GF-D8 (cell line): ENCODE measurements around the gene KHK.
A peak's percentile ranks its signal among the peaks of the same experiment; 100 is the strongest.

Experiments
- DNase-seq: peaks from one replicate; lab custom pipeline; 2025; lab: John Stamatoyannopoulos, UW

Gene KHK

GRCh38 chr2:27081984-27082772 is 4.4 kb upstream of the KHK start:
- DNase-seq, result no peak

GRCh38 chr2:27082773-27083409 is 3.7 kb upstream of the KHK start:
- no peak for DNase-seq

- DNase-seq, result no peak
Measured at GRCh38 chr2:27083410-27084296, 2.9 kb upstream of the KHK start.

GRCh38 chr2:27084297-27085061 is 2.1 kb upstream of the KHK start:
- DNase-seq, result no peak

GRCh38 chr2:27085062-27085672 is 1.4 kb upstream of the KHK start:
- no peak for DNase-seq

GRCh38 chr2:27085673-27086089 is 891 bp upstream of the KHK start:
- DNase-seq, result no peak

GRCh38 chr2:27086090-27086723 is 365 bp upstream of the KHK start:
- peak; percentile 70 for DNase-seq

GRCh38 chr2:27087823-27088410 is 1.3 kb downstream of the KHK start:
- no peak for DNase-seq

GRCh38 chr2:27088634-27089033 is 2.1 kb downstream of the KHK start:
- no peak for DNase-seq

GRCh38 chr2:27089111-27089954 is 2.8 kb downstream of the KHK start:
- DNase-seq, result no peak

GRCh38 chr2:27091746-27092695 is 5.4 kb downstream of the KHK start:
- no peak for DNase-seq

GRCh38 chr2:27092696-27093429 is 6.3 kb downstream of the KHK start:
- no peak for DNase-seq

GRCh38 chr2:27093430-27094352 is 7.1 kb downstream of the KHK start:
- no peak for DNase-seq

GRCh38 chr2:27094353-27094984 is 7.9 kb downstream of the KHK start:
- no peak for DNase-seq

- DNase-seq, result no peak
Measured at GRCh38 chr2:27095427-27095744, 8.8 kb downstream of the KHK start.
